Brain microvascular endothelial cell (primary cell): ENCODE measurements around the gene FAM114A1.

Experiments used
- DNase-seq: peaks from one replicate; pipeline ENCODE4 v3.0.0-alpha.2; 2020
- H3K27ac ChIP-seq: fragments of 250-450 bp; sonication (Bioruptor Pico); 2 replicates; pipeline ENCODE4 v1.5.1; 2020; ENCODE audit warnings: mild to moderate bottlenecking, moderate library complexity
- H3K27me3 ChIP-seq: fragments of 250-450 bp; sonication (Bioruptor Pico); replicated peaks from 2 replicates; pipeline ENCODE4 v1.5.1; 2020; ENCODE audit warnings: mild to moderate bottlenecking
- H3K36me3 ChIP-seq: fragments of 250-450 bp; sonication (Bioruptor Pico); replicated peaks from 2 replicates; pipeline ENCODE4 v1.5.1; 2020; ENCODE audit warnings: mild to moderate bottlenecking
- H3K4me3 ChIP-seq: 2 replicates; pipeline ENCODE4 v1.5.1; 2011; ENCODE audit warnings: low read depth, mild to moderate bottlenecking, control low read depth, low read length, moderate library complexity
- CTCF ChIP-seq: IDR thresholded peaks from 2 replicates; pipeline ENCODE4 v1.5.1; 2011; ENCODE audit warnings: low read depth, mild to moderate bottlenecking, moderate library complexity, low read length, control low read depth, inconsistent platforms; ENCODE audit errors: missing control alignments
- in situ Hi-C: cut with HindIII; loops from 2 replicates; pipeline ENCODE4 v1.10.0; 2017; ENCODE audit warnings: low sequenced_read_pairs, low pct_ligation_motif_present

The FAM114A1 gene

GRCh38 chr4:38868059-38868960 is 704 bp downstream of the FAM114A1 start:
- Histone ChIP-seq H3K27me3 (no peaks in the 10 kb centered on the region), H3K36me3 (peaks cover 23% of the 10 kb centered on the region), H3K4me3 (peak overlapping the region; percentile 65), H3K27ac (peak overlapping the region; percentile 93)
- in situ Hi-C loops: no loop called here
- TF ChIP-seq CTCF: no peak
- no peak for DNase-seq

GRCh38 chr4:38869511-38869910 is 1.9 kb downstream of the FAM114A1 start:
- no peaks in the 10 kb centered on the region for H3K27me3 ChIP-seq
- H3K27ac ChIP-seq: peak overlapping the region; percentile 93
- H3K36me3 ChIP-seq: peaks cover 23% of the 10 kb centered on the region
- in situ Hi-C loops: no loop called here
- DNase-seq: no peak
- peak overlapping the region; percentile 65 for H3K4me3 ChIP-seq
- TF ChIP-seq CTCF: no peak

GRCh38 chr4:38870098-38870808 is 2.6 kb downstream of the FAM114A1 start:
- Histone ChIP-seq H3K27me3 (no peaks in the 10 kb centered on the region), H3K36me3 (peaks cover 23% of the 10 kb centered on the region), H3K27ac (no peak overlapping the region), H3K4me3 (no peak overlapping the region)
- no peak for DNase-seq
- in situ Hi-C loops: no loop called here
- no peak for TF ChIP-seq CTCF

GRCh38 chr4:38871593-38871992 is 4.0 kb downstream of the FAM114A1 start:
- DNase-seq: no peak
- H3K27ac ChIP-seq: no peak overlapping the region

GRCh38 chr4:38872620-38873019 is 5.0 kb downstream of the FAM114A1 start:
- no peak for TF ChIP-seq CTCF
- in situ Hi-C loops: no loop called here
- H3K27ac ChIP-seq: peak overlapping the region; percentile 9

More at GRCh38 chr4:38871593-38871992, 4.0 kb downstream of the FAM114A1 start:
- no peak overlapping the region for H3K4me3 ChIP-seq
- peaks cover 28% of the 10 kb centered on the region for H3K36me3 ChIP-seq
- in situ Hi-C loops: no loop called here
- H3K27me3 ChIP-seq: no peaks in the 10 kb centered on the region
- TF ChIP-seq CTCF: no peak

More at GRCh38 chr4:38872620-38873019, 5.0 kb downstream of the FAM114A1 start:
- H3K4me3 ChIP-seq: no peak overlapping the region
- DNase-seq: peak; percentile 51
- no peaks in the 10 kb centered on the region for H3K27me3 ChIP-seq
- peaks cover 36% of the 10 kb centered on the region for H3K36me3 ChIP-seq
